Stimulated activated CD8-positive, alpha-beta memory T cell treated with anti-CD3 and anti-CD28 coated beads, Interleukin-7, amount 100 ng/mL, for 48 hours (primary cell): ENCODE measurements around the gene GRK3.
"Not testable (repeated sequence)": the region's sequence is repeated elsewhere in the genome, so short reads cannot be mapped to it uniquely, and the experiment has no call there.

ENCODE experiments used
- DNase-seq, 2 donors: peaks; one replicate each; pipeline ENCODE4 v3.0.0-alpha.2; 2020; ENCODE audit warnings: low read depth in 1 of 2; ENCODE audit errors: extremely low read depth in 1 of 2

The GRK3 gene

GRCh38 chr22:25694196-25694907 is 129.9 kb downstream of the GRK3 start:
- no peak for DNase-seq

DNA sequence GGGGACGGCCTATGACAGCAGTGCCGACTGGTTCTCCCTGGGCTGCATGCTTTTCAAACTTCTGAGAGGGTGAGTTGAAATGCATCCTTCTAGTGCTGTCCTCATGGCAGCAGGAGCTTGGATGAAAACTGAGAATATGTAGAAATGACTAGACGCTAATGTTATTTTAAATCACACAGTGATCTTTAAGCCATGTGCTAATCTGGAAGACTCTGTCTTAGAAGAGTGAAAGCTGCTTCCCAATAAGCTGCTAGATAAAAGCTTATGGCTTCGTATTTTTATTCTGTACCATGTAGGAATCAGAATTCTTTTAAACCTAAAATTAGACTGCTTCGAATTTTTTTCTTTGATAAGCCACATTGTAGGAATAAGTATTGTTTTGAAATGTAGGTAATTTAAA is 130.7 kb downstream of the GRK3 start:
- DNase-seq = no peak

- no peak for DNase-seq
Observed at GRCh38 chr22:25696763-25697162, 132.3 kb downstream of the GRK3 start.

DNA sequence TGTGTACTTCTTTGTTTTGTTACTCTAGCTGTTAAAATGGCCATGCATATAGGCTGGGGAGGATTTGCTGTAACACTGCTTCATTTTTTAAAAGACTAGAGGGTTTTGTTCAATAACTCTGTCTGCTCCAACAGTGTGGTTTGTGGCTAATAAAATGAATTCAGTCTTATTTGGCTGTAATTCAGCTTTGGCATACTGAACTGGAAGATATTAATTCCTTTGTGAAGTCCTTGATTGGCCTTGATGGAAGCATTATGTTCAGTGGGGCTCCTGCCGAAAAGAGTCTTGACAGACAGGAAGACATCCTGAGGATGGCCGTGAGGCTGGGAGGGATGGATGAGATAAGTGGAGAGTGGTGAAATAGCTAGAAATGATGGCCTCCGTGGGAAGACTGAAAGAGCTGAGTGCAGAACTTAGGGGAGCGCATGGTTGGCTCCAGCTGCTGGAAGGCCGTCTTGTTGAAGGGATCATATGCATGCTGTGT is 132.7 kb downstream of the GRK3 start:
- no peak for DNase-seq

DNA sequence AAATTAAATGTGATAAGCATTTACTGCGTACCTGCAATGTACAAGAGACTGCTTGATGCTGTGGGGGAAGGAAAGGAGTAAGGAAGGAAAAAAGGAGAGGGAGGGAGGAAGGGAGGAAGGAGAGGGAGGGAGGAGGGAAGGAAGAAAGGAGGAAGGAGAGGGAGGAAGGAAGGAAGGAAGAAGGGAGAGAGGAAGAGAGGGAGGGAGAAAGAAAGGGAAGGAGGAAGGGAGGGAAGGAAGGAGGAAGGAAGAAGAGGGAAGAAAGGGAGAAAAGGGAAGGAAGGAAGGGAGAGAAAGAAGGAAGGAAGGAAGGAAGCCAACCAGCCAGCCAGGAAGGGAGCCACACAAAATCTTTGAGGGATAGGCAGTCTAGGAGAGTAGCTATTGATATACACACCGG is 133.5 kb downstream of the GRK3 start:
- DNase-seq = no peak

DNA sequence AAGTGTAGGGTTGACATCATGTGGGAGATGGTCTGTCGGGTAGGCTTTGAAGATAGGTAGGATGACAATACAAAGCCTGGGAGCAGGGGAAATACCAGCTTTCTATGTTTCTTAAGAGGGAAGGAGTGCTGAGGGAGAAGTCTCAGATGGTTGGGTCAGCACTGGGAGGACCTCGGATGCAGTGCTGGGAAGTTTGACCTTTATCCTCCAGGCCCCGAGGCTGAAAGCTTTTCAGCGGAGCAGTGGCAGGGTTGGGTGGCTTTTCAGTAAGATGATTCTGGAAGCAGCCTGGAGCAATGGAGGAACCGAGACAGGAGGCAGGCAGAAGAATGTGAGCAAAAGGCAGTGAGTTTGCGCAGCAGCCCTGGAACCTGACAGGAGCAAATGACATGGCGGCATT is 134.0 kb downstream of the GRK3 start:
- DNase-seq = no peak

DNA sequence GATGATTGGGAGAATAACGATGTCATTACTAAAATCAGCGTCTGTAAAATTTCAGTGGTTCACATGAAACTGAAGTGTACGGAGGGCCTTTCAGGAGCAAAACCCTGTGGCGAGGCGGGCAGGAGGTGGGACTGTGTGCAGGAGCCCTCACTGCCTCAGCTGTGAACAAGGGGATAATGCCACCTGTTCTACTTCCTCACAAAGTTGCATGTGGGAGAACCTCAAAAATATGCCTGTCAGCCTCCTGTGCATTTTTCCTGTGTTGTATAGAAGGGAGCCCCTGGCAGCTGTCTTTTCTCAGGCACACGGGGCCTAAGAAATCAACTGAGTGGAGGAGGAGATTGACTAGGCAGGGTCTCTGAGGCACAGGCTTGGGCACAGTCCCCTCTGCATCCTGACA is 134.5 kb downstream of the GRK3 start:
- no peak for DNase-seq

- DNase-seq = no peak
Observed at GRCh38 chr22:25701056-25701780, 136.7 kb downstream of the GRK3 start.

GRCh38 chr22:25702040-25702439 is 137.6 kb downstream of the GRK3 start:
- DNase-seq = no peak

DNA sequence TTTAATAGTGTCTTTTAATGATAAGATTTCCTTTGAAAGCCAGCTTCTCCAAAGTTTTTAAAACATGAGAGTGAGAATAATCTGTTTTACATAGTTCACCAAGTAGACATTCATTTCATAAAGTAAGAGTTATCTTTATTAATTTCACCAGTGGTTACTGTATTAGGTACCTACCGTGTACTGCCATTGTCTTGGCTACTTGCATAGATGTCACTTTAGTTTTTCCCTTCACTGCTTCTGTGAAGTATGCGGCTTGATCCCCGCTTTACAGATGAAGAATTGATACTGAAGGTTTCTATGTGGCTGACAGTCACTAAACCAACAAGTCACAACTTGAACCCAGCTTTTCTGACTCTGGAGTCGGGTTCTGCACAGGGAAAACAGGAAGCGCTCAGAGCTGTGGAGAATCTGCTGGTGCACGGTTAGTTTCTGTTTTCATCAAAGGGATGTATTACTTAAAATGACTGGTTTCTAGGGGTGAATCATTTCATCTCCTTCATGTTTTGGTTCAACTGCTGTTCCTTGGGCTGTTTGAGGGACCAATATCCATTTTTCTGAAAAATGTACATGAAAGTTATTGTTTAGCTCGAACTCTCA is 138.2 kb downstream of the GRK3 start:
- DNase-seq = peak in 1 of 2 donors; percentile 31

GRCh38 chr22:25704701-25705100 is 140.2 kb downstream of the GRK3 start:
- no peak for DNase-seq

GRCh38 chr22:25706197-25706596 is 141.7 kb downstream of the GRK3 start:
- DNase-seq = no peak

DNA sequence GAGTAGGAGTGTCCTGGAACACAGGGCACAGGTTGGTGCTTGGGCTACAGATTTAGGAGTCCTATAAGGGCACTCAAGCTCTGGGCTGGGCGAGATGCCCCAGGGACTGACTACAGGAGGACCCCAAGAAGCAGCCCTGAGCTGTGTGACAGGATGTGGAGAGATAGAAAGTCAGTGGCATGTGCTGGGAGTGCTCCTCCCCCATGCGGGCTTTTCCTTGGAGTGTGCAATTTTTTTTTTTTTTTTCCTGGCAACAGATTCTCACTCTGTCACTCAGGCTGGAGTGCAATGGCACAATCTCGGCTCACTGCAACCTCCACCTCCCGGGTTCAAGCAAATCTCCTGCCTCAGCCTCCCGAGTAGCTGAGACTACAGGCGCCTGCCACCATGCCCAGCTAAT is 144.0 kb downstream of the GRK3 start:
- not testable (repeated sequence) for DNase-seq

- DNase-seq = peak in 1 of 2 donors; percentile 35
Observed at GRCh38 chr22:25709758-25710157, 145.3 kb downstream of the GRK3 start.

DNA sequence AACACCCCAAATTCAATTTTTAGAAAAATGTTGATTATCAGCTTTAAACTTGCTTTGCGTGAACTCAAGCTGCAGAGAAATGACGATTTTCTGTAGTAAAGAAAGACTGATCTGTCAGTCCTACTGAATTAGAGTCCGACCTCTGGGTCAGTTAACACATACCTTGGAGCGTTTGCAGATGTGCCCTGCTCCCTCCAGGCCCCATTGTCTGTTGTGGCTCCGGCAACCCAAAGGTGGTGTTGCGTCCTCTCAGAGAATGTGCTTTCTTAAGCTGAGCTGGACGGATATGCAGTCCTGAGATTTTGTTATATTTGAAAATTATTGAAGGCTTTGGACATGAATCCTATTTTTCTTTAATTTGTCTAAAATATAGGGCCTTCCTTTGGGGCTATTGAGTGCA is 146.0 kb downstream of the GRK3 start:
- DNase-seq = no peak

- no peak for DNase-seq
Observed at GRCh38 chr22:25711491-25711890, 147.0 kb downstream of the GRK3 start.

DNA sequence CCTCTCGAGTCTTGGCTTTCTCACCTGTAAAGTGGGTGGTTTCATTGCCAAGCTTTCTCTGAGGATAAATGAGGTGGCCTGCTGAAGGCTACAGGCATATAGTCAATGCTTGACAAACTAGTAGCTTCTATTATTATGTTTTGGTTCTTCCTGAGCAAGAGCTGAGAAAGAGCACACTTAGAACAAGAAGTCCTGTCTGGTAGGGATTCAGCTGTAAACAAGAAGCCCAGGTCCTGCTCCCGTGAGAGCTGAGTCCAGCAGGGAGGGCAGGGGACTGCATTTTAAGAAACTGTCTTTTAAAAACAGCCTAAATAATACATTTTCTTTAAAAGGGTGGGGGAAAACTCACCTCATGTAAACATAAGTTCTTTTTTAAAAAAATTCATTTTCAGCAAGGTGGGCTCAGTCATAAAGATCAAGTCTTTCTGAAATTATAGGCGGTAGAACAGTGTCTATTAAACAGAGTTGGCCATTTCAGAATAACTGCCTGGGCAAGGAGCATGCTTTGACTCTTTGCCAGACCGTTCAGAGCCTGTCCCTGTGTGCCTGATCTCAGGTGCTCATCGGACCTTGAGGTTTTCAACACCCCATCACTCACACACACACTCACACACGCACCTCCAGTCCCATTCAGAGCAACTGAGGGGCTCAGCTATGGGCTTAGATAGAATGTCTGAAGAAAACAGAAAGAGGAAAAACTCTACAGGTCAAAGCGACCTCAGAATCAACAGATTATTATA is 148.4 kb downstream of the GRK3 start:
- no peak for DNase-seq

GRCh38 chr22:25714070-25714469 is 149.6 kb downstream of the GRK3 start:
- no peak for DNase-seq

GRCh38 chr22:25714739-25715138 is 150.3 kb downstream of the GRK3 start:
- no peak for DNase-seq

GRCh38 chr22:25716637-25717036 is 152.2 kb downstream of the GRK3 start:
- DNase-seq = no peak

GRCh38 chr22:25718135-25718840 is 153.8 kb downstream of the GRK3 start:
- no peak for DNase-seq
